Panc1 (cell line): Measurements from ENCODE around the gene STRAP. TPM values are rescaled to one million over a fixed set of nuclear protein-coding genes. Genes with fewer than 3 reads are reported as not detected.

Experiments
- ATAC-seq: fragments of 200-7000 bp; cut with Tn5 transposase; 2 replicates; pipeline ENCODE4 v1.9.1; 2020; ENCODE audit warnings: mild to moderate bottlenecking, moderate library complexity
- BruUV-seq: library from RNA; stranded (reverse); fragments of 400-500 nt; replicated peaks from 2 replicates; lab custom pipeline; 2021; lab: Mats Ljungman, UMichigan
- CTCF ChIA-PET: fragments of 300-600 bp; sonication (Branson Sonifier 250); formaldehyde crosslinking; loops from one replicate; lab custom pipeline; 2022; ENCODE audit warnings: antibody characterized with exemption; lab: Charles Lee
- POLR2A ChIA-PET: fragments of 300-600 bp; sonication (Branson Sonifier 250); formaldehyde crosslinking; loops from one replicate; lab custom pipeline; 2022; ENCODE audit warnings: antibody characterized with exemption; lab: Charles Lee
- DNase-seq: peaks from one replicate; pipeline ENCODE4 v3.0.0-alpha.2; 2010; ENCODE audit warnings: low read depth, low spot score
- H3K27ac ChIP-seq: 2 replicates; pipeline ENCODE4 v1.5.1; 2011; ENCODE audit warnings: mild to moderate bottlenecking, low read length, inconsistent platforms
- H3K27me3 ChIP-seq: fragments of 200-500 bp; sonication (Bioruptor generic); 2 replicates; pipeline ENCODE4 v1.6.0; 2014; ENCODE audit warnings: low read length, inconsistent platforms; ENCODE audit not compliant: control insufficient read depth, insufficient read depth
- H3K36me3 ChIP-seq: fragments of 200-500 bp; sonication (Bioruptor generic); 2 replicates; pipeline ENCODE4 v1.5.1; 2014; ENCODE audit warnings: inconsistent platforms, mild to moderate bottlenecking, low read length, moderate library complexity; ENCODE audit not compliant: control insufficient read depth, insufficient read depth
- H3K4me1 ChIP-seq: 2 replicates; pipeline ENCODE4 v1.5.1; 2011; ENCODE audit warnings: inconsistent platforms, mild to moderate bottlenecking, low read length, moderate library complexity; ENCODE audit not compliant: control insufficient read depth, insufficient read depth
- H3K4me3 ChIP-seq, 2 experiments: 2 replicates each; pipeline ENCODE4 v1.5.1; 2011 to 2012; ENCODE audit warnings: low read depth in 2 of 2, low read length in 2 of 2, mild to moderate bottlenecking in 2 of 2, inconsistent platforms in 1 of 2, moderate library complexity in 1 of 2
- H3K9me3 ChIP-seq: fragments of 200-500 bp; sonication (Bioruptor generic); 2 replicates; pipeline ENCODE4 v1.5.1; 2014; ENCODE audit warnings: low read depth, mild to moderate bottlenecking, inconsistent platforms, low read length, moderate library complexity; ENCODE audit not compliant: control insufficient read depth, insufficient read depth
- POLR2AphosphoS5 ChIP-seq: IDR thresholded peaks from 2 replicates; pipeline ENCODE4 v1.6.1; 2012; ENCODE audit warnings: mild to moderate bottlenecking, low read depth, low read length, moderate library complexity
- REST ChIP-seq, 2 experiments: IDR thresholded peaks; 2 replicates each; pipeline ENCODE4 v1.6.1; 2011 to 2012; ENCODE audit warnings: low read depth in 2 of 2, control low read depth in 1 of 2, low read length in 1 of 2, mild to moderate bottlenecking in 1 of 2, moderate library complexity in 1 of 2; ENCODE audit not compliant: insufficient read depth in 1 of 2
- SIN3A ChIP-seq: IDR thresholded peaks from 2 replicates; pipeline ENCODE4 v1.6.1; 2012; ENCODE audit warnings: low read depth, mild to moderate bottlenecking, low read length, moderate library complexity, borderline replicate concordance; ENCODE audit not compliant: insufficient read depth
- in situ Hi-C: cut with HindIII; loops from 2 replicates; pipeline ENCODE4 v1.10.0; 2016; ENCODE audit warnings: low sequenced_read_pairs, low pct_unique_long_range_greater_than_20kb
- intact Hi-C: fragments of 100-400 bp; cut with micrococcal nuclease; formaldehyde crosslinking; loops from one replicate; pipeline ENCODE4 v1.10.0; 2022; ENCODE audit not compliant: unreplicated experiment
- total RNA-seq: library from RNA; stranded (reverse); gene quantifications from one replicate; pipeline ENCODE4 v1.2.1, GENCODE V29; 2021; ENCODE audit not compliant: unreplicated experiment
- TF ChIP-seq, protein P1 (sequence below): fragments of 450-650 bp; IDR thresholded peaks from 2 replicates; pipeline ENCODE4 v1.5.1; 2017; ENCODE audit warnings: mild to moderate bottlenecking

Gene STRAP
- total RNA-seq, 1 experiment from 2014 or later: 99.4 TPM

GRCh38 chr12:15928870-15929571, 46.8 kb downstream of the STRAP start:
- BruUV-seq: no TSS peak
- DNase-seq (no peak), ATAC-seq (peak; percentile 75)
- CTCF ChIA-PET: no interaction called here
- in situ Hi-C loops: no loop called here
- no peaks in the 10 kb centered on the region for H3K27me3 ChIP-seq
- no peak overlapping the region for H3K27ac ChIP-seq
- no peaks in the 10 kb centered on the region for H3K9me3 ChIP-seq
- H3K36me3 ChIP-seq: no peaks in the 10 kb centered on the region
- intact Hi-C loops: no loop called here
- POLR2A ChIA-PET: no interaction called here
- no peak for TF ChIP-seq REST (IDR thresholded peaks at IDR 0.05; ENCODE audit: insufficient read depth in 1 of 2, low read depth in 2 of 2, low read length in 1 of 2)
- H3K4me3 ChIP-seq: no peak overlapping the region
- no peaks in the 10 kb centered on the region for H3K4me1 ChIP-seq

GRCh38 chr12:15931590-15932053, 49.4 kb downstream of the STRAP start:
- no peaks in the 10 kb centered on the region for H3K9me3 ChIP-seq
- no peaks in the 10 kb centered on the region for H3K36me3 ChIP-seq
- ChIA-PET POLR2A (no interaction called here), CTCF (no interaction called here)
- H3K27me3 ChIP-seq: no peaks in the 10 kb centered on the region
- in situ Hi-C loops: no loop called here
- intact Hi-C loops: no loop called here
- H3K27ac ChIP-seq: no peak overlapping the region
- no TSS peak for BruUV-seq
- no peak for DNase-seq
- no peak for ATAC-seq
- H3K4me3 ChIP-seq: no peak overlapping the region
- TF ChIP-seq REST (IDR thresholded peaks at IDR 0.05; ENCODE audit: insufficient read depth in 1 of 2, low read depth in 2 of 2, low read length in 1 of 2) (no peak), SIN3A (no peak), POLR2AphosphoS5 (no peak)
- TF ChIP-seq, protein P1, sequence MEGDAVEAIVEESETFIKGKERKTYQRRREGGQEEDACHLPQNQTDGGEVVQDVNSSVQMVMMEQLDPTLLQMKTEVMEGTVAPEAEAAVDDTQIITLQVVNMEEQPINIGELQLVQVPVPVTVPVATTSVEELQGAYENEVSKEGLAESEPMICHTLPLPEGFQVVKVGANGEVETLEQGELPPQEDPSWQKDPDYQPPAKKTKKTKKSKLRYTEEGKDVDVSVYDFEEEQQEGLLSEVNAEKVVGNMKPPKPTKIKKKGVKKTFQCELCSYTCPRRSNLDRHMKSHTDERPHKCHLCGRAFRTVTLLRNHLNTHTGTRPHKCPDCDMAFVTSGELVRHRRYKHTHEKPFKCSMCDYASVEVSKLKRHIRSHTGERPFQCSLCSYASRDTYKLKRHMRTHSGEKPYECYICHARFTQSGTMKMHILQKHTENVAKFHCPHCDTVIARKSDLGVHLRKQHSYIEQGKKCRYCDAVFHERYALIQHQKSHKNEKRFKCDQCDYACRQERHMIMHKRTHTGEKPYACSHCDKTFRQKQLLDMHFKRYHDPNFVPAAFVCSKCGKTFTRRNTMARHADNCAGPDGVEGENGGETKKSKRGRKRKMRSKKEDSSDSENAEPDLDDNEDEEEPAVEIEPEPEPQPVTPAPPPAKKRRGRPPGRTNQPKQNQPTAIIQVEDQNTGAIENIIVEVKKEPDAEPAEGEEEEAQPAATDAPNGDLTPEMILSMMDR: no peak; the same call in 1 of the 2 replicates
- H3K4me1 ChIP-seq: no peaks in the 10 kb centered on the region
